ENCODE measurements around the gene BANK1.

GRCh38 chr4:101806914-101807313, 16.4 kb downstream of the BANK1 start:
- no peak for TF ChIP-seq CTCF (IDR thresholded peaks at IDR 0.05)
- TF ChIP-seq POLR2AphosphoS5 (IDR thresholded peaks at IDR 0.05): no peak

Data from transverse colon (tissue), 4 donors.